WERI-Rb-1 (cell line): ENCODE measurements around the gene HSPB2.

Experiments
- DNase-seq: peaks from one replicate; pipeline ENCODE4 v3.0.0-alpha.2; 2020
- H3K27ac ChIP-seq: fragments of 250-450 bp; sonication (Bioruptor Pico); 2 replicates; pipeline ENCODE4 v1.5.1; 2020; ENCODE audit warnings: mild to moderate bottlenecking, moderate library complexity
- H3K27me3 ChIP-seq: fragments of 250-450 bp; sonication (Bioruptor Pico); 2 replicates; pipeline ENCODE4 v1.5.1; 2021; ENCODE audit warnings: mild to moderate bottlenecking, low read depth, moderate library complexity; ENCODE audit not compliant: insufficient read depth, severe bottlenecking
- H3K36me3 ChIP-seq: fragments of 250-450 bp; sonication (Bioruptor Pico); 2 replicates; pipeline ENCODE4 v1.5.1; 2020; ENCODE audit warnings: mild to moderate bottlenecking, moderate library complexity
- H3K4me3 ChIP-seq: 2 replicates; pipeline ENCODE4 v1.5.1; 2011; ENCODE audit warnings: low read depth, mild to moderate bottlenecking, control low read depth, low read length
- H3K9me3 ChIP-seq: fragments of 250-450 bp; sonication (Bioruptor Pico); 2 replicates; pipeline ENCODE4 v1.5.1; 2021; ENCODE audit warnings: mild to moderate bottlenecking, moderate library complexity; ENCODE audit not compliant: severe bottlenecking
- TF ChIP-seq, protein P1 (sequence below): IDR thresholded peaks from 2 replicates; pipeline ENCODE4 v1.5.1; 2011; ENCODE audit warnings: low read depth, mild to moderate bottlenecking, control low read depth, inconsistent platforms, low read length

HSPB2 gene

DNA sequence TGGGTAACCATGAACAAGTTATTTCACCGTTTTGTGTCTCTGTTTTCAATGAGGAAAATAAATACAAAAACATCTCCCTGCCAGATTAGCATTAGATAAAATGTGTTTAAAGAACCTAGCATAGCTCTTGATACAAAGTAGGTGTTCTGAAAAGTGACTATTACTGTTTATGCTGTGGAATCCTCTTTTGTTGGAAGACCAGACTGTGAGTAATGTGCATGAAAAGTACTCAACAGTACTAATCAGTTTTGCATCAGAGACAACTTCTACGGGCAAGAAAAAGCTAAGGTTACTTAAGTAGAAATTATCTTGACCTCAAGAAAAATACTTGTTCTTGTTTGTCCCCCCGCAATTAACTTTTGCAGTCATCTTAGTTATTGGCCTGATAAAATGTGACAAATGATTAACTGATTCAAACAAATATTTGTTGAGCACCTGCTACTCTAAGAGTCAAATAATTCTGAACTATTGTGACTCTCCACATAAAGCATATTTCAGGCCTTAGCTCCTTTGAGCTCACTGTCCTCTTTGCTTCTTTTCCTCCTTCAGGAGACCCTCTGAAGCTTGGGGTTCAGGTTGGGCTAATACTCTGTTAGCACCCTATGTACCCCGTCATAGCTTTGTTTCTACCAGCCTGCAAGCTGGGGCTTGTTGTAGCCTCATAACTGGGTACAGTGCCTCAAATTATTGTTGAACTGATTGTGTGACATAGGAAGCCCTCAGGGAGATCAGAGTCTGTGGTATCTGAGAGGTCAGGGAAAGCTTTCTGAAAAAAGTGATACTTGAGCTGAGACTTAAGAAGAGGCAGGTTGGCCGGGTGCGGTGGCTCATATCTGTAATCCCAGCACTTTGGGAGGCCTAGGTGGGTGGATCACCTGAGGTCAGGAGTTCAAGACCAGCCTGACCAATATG, 49.1 kb downstream of the HSPB2 start:
- TF ChIP-seq, protein P1, sequence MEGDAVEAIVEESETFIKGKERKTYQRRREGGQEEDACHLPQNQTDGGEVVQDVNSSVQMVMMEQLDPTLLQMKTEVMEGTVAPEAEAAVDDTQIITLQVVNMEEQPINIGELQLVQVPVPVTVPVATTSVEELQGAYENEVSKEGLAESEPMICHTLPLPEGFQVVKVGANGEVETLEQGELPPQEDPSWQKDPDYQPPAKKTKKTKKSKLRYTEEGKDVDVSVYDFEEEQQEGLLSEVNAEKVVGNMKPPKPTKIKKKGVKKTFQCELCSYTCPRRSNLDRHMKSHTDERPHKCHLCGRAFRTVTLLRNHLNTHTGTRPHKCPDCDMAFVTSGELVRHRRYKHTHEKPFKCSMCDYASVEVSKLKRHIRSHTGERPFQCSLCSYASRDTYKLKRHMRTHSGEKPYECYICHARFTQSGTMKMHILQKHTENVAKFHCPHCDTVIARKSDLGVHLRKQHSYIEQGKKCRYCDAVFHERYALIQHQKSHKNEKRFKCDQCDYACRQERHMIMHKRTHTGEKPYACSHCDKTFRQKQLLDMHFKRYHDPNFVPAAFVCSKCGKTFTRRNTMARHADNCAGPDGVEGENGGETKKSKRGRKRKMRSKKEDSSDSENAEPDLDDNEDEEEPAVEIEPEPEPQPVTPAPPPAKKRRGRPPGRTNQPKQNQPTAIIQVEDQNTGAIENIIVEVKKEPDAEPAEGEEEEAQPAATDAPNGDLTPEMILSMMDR: no peak
- DNase-seq: no peak
- Histone ChIP-seq H3K36me3 (peaks cover 7% of the 10 kb centered on the region), H3K9me3 (no peaks in the 10 kb centered on the region), H3K27me3 (no peaks in the 10 kb centered on the region), H3K4me3 (no peak overlapping the region), H3K27ac (no peak overlapping the region)
